ENCODE results near the gene TAS2R39.
"Not testable (repeated sequence)": the region's sequence is repeated elsewhere in the genome, so short reads cannot be mapped to it uniquely, and the experiment has no call there.

TAS2R39 gene

GRCh38 chr7:143202161-143202560, 18.9 kb downstream of the TAS2R39 start:
- FAIRE-seq (no peak), DNase-seq (ENCODE audit: insufficient read length, low spot score) (no peak)
- TF ChIP-seq CTCF (IDR thresholded peaks at IDR 0.05; ENCODE audit: insufficient read depth, missing control alignments) = no peak

- no peak for TF ChIP-seq CTCF (IDR thresholded peaks at IDR 0.05; ENCODE audit: insufficient read depth, missing control alignments)
- DNase-seq (ENCODE audit: insufficient read length, low spot score) (no peak), FAIRE-seq (no peak)
These were observed 20.2 kb downstream of the TAS2R39 start for GRCh38 chr7:143203386-143203785.

GRCh38 chr7:143205560-143206293, 22.5 kb downstream of the TAS2R39 start:
- no peak for DNase-seq (ENCODE audit: insufficient read length, low spot score)

GRCh38 chr7:143210541-143210940, 27.3 kb downstream of the TAS2R39 start:
- FAIRE-seq = no peak
- no peak for TF ChIP-seq CTCF (IDR thresholded peaks at IDR 0.05; ENCODE audit: insufficient read depth, missing control alignments)
- DNase-seq (ENCODE audit: insufficient read length, low spot score) = no peak

More at GRCh38 chr7:143205560-143206293, 22.5 kb downstream of the TAS2R39 start:
- no peak for FAIRE-seq
- no peak for TF ChIP-seq CTCF (IDR thresholded peaks at IDR 0.05; ENCODE audit: insufficient read depth, missing control alignments)

- not testable (repeated sequence) for DNase-seq (ENCODE audit: insufficient read length, low spot score); FAIRE-seq
These were observed 30.3 kb downstream of the TAS2R39 start for GRCh38 chr7:143213478-143213877.

- peak; percentile 100 for TF ChIP-seq CTCF (IDR thresholded peaks at IDR 0.05; ENCODE audit: insufficient read depth, missing control alignments)
- peak; percentile 60 for DNase-seq (ENCODE audit: insufficient read length, low spot score)
- FAIRE-seq = peak; percentile 77
These were observed 31.8 kb downstream of the TAS2R39 start for GRCh38 chr7:143214789-143215679.

- FAIRE-seq (no peak), DNase-seq (ENCODE audit: insufficient read length, low spot score) (no peak)
- no peak for TF ChIP-seq CTCF (IDR thresholded peaks at IDR 0.05; ENCODE audit: insufficient read depth, missing control alignments)
These were observed 32.9 kb downstream of the TAS2R39 start for GRCh38 chr7:143216151-143216550.
